Loucy (cell line): ENCODE data around the gene NCOA6.

Experiments used
- H2AFZ ChIP-seq: fragments of 200-600 bp; sonication (generic); 2 replicates; pipeline ENCODE4 v1.6.0; 2016; ENCODE audit warnings: antibody characterized with exemption, mild to moderate bottlenecking, low read length, moderate library complexity
- H3F3A ChIP-seq: fragments of 200-600 bp; 2 replicates; pipeline ENCODE4 v1.6.0; 2016; ENCODE audit warnings: antibody characterized with exemption, low read depth, mild to moderate bottlenecking
- H3K27me3 ChIP-seq: fragments of 200-600 bp; sonication (generic); 2 replicates; pipeline ENCODE4 v1.6.1; 2014; ENCODE audit warnings: low read length, mild to moderate bottlenecking; ENCODE audit not compliant: insufficient read depth, poor library complexity, severe bottlenecking
- H3K36me3 ChIP-seq: fragments of 200-600 bp; sonication (generic); 2 replicates; pipeline ENCODE4 v1.6.1; 2016; ENCODE audit warnings: low read length; ENCODE audit not compliant: insufficient read depth
- H3K4me1 ChIP-seq: fragments of 200-600 bp; sonication (generic); 2 replicates; pipeline ENCODE4 v1.5.1; 2014; ENCODE audit warnings: low read length, mild to moderate bottlenecking; ENCODE audit not compliant: insufficient read depth, poor library complexity, severe bottlenecking
- H3K4me2 ChIP-seq: fragments of 200-600 bp; sonication (generic); 2 replicates; pipeline ENCODE4 v1.6.0; 2014; ENCODE audit warnings: antibody characterized with exemption, low read length, low read depth, mild to moderate bottlenecking; ENCODE audit not compliant: poor library complexity, severe bottlenecking
- H3K4me3 ChIP-seq: fragments of 200-600 bp; sonication (generic); 2 replicates; pipeline ENCODE4 v1.5.1; 2014; ENCODE audit warnings: low read length, mild to moderate bottlenecking, mixed read lengths; ENCODE audit not compliant: poor library complexity, severe bottlenecking
- H3K79me2 ChIP-seq: fragments of 200-600 bp; sonication (generic); 2 replicates; pipeline ENCODE4 v1.6.1; 2014; ENCODE audit warnings: low read length; ENCODE audit not compliant: insufficient read depth
- H3K9ac ChIP-seq: fragments of 200-600 bp; sonication (generic); 2 replicates; pipeline ENCODE4 v1.6.0; 2014; ENCODE audit warnings: mild to moderate bottlenecking, low read depth, low read length, moderate library complexity; ENCODE audit not compliant: poor library complexity, severe bottlenecking
- H3K9me2 ChIP-seq: fragments of 200-600 bp; sonication (generic); replicated peaks from 2 replicates; pipeline ENCODE4 v1.6.1; 2016; ENCODE audit warnings: low read depth, low read length, mixed read lengths
- H3K9me3 ChIP-seq: fragments of 200-600 bp; sonication (generic); 2 replicates; pipeline ENCODE4 v1.6.1; 2014; ENCODE audit warnings: mild to moderate bottlenecking, antibody characterized with exemption, low read length, low read depth; ENCODE audit not compliant: insufficient read depth
- H4K20me1 ChIP-seq: fragments of 200-600 bp; sonication (generic); 2 replicates; pipeline ENCODE4 v1.6.0; 2014; ENCODE audit warnings: antibody characterized with exemption, low read length, mild to moderate bottlenecking; ENCODE audit not compliant: insufficient read depth, poor library complexity, severe bottlenecking
- CTCF ChIP-seq: fragments of 200-600 bp; sonication (generic); conservative IDR thresholded peaks from 2 replicates; pipeline ENCODE4 v1.5.1; 2014; ENCODE audit warnings: mild to moderate bottlenecking, antibody characterized with exemption, low read length
- EZH2phosphoT487 ChIP-seq: fragments of 200-600 bp; IDR thresholded peaks from 2 replicates; pipeline ENCODE4 v1.6.1; 2018; ENCODE audit warnings: antibody characterized with exemption, mild to moderate bottlenecking, moderate library complexity, borderline replicate concordance

Gene NCOA6

GRCh38 chr20:34683667-34684066 lies 141.8 kb downstream of the NCOA6 start:
- TF ChIP-seq EZH2phosphoT487 = no peak
- TF ChIP-seq CTCF = no peak
- Histone ChIP-seq H3K36me3 (no peaks in the 10 kb centered on the region), H3K79me2 (no peaks in the 10 kb centered on the region), H3K4me2 (no peak overlapping the region), H3K27me3 (no peaks in the 10 kb centered on the region), H3F3A (no peaks in the 10 kb centered on the region), H3K4me3 (no peak overlapping the region), H2AFZ (no peak overlapping the region), H3K9ac (no peak overlapping the region), H3K4me1 (no peaks in the 10 kb centered on the region), H3K9me2 (no peaks in the 10 kb centered on the region), H3K9me3 (no peaks in the 10 kb centered on the region), H4K20me1 (no peaks in the 10 kb centered on the region)

- no peaks in the 10 kb centered on the region for H3K9me3 ChIP-seq
- H3K36me3 ChIP-seq = no peaks in the 10 kb centered on the region
- TF ChIP-seq CTCF (no peak), EZH2phosphoT487 (no peak)
- H3K27me3 ChIP-seq = no peaks in the 10 kb centered on the region
- peaks cover 11% of the 10 kb centered on the region for H3K4me1 ChIP-seq
- no peaks in the 10 kb centered on the region for H3F3A ChIP-seq
- no peak overlapping the region for H3K4me3 ChIP-seq
- H3K4me2 ChIP-seq = no peak overlapping the region
- no peak overlapping the region for H2AFZ ChIP-seq
- H3K79me2 ChIP-seq = peaks cover 16% of the 10 kb centered on the region
- no peak overlapping the region for H3K9ac ChIP-seq
- H3K9me2 ChIP-seq = no peaks in the 10 kb centered on the region
- H4K20me1 ChIP-seq = peaks cover 6% of the 10 kb centered on the region
Observed at GRCh38 chr20:34680586-34681175, 144.8 kb downstream of the NCOA6 start.

GRCh38 chr20:34676642-34677373 lies 148.6 kb downstream of the NCOA6 start, which contains the start of gene PIGU:
TSS of gene PIGU (minus strand) at chr20:34677092. CDS start at chr20:34677085, 7 bp downstream.
- Histone ChIP-seq H3K4me2 (peak within 1 kb of the TSS; percentile 85), H3K9me2 (no peaks in the 10 kb centered on the region), H3K9ac (peak within 1 kb of the TSS; percentile 69), H2AFZ (peak within 1 kb of the TSS; percentile 78), H3K4me1 (peaks cover 21% of the 10 kb centered on the region), H3K4me3 (peak within 1 kb of the TSS; percentile 86), H3K9me3 (no peaks in the 10 kb centered on the region), H4K20me1 (peaks cover 8% of the 10 kb centered on the region), H3K27me3 (no peaks in the 10 kb centered on the region), H3F3A (no peaks in the 10 kb centered on the region), H3K79me2 (peaks cover 36% of the 10 kb centered on the region), H3K36me3 (no peaks in the 10 kb centered on the region)
- TF ChIP-seq CTCF (no peak), EZH2phosphoT487 (no peak)
